Measurements from ENCODE around the gene MEX3A. TPM values are rescaled to one million over a fixed set of nuclear protein-coding genes. Genes with fewer than 3 reads are reported as not detected.
A peak's percentile ranks its signal among the peaks of the same experiment; 100 is the strongest.

Gene MEX3A
- total and polyA plus RNA-seq, 2 experiments from 2014 or later: 18.5 to 38.1 TPM

- TF ChIP-seq, protein P1, sequence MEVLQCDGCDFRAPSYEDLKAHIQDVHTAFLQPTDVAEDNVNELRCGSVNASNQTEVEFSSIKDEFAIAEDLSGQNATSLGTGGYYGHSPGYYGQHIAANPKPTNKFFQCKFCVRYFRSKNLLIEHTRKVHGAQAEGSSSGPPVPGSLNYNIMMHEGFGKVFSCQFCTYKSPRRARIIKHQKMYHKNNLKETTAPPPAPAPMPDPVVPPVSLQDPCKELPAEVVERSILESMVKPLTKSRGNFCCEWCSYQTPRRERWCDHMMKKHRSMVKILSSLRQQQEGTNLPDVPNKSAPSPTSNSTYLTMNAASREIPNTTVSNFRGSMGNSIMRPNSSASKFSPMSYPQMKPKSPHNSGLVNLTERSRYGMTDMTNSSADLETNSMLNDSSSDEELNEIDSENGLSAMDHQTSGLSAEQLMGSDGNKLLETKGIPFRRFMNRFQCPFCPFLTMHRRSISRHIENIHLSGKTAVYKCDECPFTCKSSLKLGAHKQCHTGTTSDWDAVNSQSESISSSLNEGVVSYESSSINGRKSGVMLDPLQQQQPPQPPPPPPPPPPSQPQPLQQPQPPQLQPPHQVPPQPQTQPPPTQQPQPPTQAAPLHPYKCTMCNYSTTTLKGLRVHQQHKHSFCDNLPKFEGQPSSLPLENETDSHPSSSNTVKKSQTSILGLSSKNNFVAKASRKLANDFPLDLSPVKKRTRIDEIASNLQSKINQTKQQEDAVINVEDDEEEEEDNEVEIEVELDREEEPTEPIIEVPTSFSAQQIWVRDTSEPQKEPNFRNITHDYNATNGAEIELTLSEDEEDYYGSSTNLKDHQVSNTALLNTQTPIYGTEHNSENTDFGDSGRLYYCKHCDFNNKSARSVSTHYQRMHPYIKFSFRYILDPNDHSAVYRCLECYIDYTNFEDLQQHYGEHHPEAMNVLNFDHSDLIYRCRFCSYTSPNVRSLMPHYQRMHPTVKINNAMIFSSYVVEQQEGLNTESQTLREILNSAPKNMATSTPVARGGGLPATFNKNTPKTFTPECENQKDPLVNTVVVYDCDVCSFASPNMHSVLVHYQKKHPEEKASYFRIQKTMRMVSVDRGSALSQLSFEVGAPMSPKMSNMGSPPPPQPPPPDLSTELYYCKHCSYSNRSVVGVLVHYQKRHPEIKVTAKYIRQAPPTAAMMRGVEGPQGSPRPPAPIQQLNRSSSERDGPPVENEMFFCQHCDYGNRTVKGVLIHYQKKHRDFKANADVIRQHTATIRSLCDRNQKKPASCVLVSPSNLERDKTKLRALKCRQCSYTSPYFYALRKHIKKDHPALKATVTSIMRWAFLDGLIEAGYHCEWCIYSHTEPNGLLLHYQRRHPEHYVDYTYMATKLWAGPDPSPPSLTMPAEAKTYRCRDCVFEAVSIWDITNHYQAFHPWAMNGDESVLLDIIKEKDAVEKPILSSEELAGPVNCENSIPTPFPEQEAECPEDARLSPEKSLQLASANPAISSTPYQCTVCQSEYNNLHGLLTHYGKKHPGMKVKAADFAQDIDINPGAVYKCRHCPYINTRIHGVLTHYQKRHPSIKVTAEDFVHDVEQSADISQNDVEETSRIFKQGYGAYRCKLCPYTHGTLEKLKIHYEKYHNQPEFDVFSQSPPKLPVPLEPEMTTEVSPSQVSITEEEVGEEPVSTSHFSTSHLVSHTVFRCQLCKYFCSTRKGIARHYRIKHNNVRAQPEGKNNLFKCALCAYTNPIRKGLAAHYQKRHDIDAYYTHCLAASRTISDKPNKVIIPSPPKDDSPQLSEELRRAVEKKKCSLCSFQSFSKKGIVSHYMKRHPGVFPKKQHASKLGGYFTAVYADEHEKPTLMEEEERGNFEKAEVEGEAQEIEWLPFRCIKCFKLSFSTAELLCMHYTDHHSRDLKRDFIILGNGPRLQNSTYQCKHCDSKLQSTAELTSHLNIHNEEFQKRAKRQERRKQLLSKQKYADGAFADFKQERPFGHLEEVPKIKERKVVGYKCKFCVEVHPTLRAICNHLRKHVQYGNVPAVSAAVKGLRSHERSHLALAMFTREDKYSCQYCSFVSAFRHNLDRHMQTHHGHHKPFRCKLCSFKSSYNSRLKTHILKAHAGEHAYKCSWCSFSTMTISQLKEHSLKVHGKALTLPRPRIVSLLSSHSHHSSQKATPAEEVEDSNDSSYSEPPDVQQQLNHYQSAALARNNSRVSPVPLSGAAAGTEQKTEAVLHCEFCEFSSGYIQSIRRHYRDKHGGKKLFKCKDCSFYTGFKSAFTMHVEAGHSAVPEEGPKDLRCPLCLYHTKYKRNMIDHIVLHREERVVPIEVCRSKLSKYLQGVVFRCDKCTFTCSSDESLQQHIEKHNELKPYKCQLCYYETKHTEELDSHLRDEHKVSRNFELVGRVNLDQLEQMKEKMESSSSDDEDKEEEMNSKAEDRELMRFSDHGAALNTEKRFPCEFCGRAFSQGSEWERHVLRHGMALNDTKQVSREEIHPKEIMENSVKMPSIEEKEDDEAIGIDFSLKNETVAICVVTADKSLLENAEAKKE (CRISPR knock-in tag; IDR thresholded peaks at IDR 0.05): no peak
- TF ChIP-seq, protein P2, sequence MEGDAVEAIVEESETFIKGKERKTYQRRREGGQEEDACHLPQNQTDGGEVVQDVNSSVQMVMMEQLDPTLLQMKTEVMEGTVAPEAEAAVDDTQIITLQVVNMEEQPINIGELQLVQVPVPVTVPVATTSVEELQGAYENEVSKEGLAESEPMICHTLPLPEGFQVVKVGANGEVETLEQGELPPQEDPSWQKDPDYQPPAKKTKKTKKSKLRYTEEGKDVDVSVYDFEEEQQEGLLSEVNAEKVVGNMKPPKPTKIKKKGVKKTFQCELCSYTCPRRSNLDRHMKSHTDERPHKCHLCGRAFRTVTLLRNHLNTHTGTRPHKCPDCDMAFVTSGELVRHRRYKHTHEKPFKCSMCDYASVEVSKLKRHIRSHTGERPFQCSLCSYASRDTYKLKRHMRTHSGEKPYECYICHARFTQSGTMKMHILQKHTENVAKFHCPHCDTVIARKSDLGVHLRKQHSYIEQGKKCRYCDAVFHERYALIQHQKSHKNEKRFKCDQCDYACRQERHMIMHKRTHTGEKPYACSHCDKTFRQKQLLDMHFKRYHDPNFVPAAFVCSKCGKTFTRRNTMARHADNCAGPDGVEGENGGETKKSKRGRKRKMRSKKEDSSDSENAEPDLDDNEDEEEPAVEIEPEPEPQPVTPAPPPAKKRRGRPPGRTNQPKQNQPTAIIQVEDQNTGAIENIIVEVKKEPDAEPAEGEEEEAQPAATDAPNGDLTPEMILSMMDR (conservative IDR thresholded peaks at IDR 0.05; ENCODE audit: low read depth in 2 of 2): no peak
Measured at GRCh38 chr1:156081917-156082308, 352 bp downstream of the MEX3A start (continued).

DNA sequence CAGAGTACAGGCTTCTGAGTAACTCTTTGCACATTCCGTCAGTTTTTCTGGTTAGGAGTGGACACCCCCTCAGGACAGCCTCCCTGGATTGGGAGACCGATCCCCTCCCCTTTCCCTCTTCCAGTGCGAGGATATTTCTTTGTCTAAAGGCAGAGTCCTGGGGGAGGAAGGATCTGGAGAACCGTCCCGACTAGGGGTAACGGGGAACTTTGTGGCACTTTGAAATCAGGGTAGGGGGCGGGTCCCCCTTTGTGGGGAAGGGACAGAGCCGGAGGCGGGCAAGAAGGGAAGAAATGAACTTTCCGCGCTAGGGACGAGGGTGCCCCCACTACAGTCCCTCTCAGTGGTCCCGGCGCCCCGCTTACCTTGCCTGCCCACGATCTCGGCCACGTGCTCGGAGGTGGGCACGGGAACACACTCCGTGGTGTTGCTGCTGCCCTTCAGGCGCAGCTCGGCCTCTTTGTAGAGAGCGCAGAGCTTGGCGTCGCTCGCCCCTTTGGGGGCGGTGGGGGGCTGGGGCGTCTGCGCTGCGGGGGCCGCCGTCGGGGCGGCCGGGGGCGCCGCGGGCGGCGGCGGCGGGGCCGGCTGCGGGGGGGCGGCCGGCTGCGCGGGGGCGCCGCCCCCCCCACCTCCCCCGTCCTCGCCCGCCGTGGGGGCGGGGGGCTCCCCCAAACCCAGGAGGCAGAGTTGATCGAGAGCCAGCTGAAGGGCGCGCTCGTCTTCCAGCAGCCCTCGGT, 917 bp downstream of the MEX3A start:
- no peak for ATAC-seq
- peak; percentile 67 for DNase-seq (ENCODE audit: low spot score)
- H3K9me3 Mint-ChIP-seq: peaks cover 3% of the 10 kb centered on the region; the same call in 1 of the 3 replicates
- no peak for TF ChIP-seq STAT1 (IDR thresholded peaks at IDR 0.05; ENCODE audit: unreplicated experiment)
- TF ChIP-seq, protein P3, sequence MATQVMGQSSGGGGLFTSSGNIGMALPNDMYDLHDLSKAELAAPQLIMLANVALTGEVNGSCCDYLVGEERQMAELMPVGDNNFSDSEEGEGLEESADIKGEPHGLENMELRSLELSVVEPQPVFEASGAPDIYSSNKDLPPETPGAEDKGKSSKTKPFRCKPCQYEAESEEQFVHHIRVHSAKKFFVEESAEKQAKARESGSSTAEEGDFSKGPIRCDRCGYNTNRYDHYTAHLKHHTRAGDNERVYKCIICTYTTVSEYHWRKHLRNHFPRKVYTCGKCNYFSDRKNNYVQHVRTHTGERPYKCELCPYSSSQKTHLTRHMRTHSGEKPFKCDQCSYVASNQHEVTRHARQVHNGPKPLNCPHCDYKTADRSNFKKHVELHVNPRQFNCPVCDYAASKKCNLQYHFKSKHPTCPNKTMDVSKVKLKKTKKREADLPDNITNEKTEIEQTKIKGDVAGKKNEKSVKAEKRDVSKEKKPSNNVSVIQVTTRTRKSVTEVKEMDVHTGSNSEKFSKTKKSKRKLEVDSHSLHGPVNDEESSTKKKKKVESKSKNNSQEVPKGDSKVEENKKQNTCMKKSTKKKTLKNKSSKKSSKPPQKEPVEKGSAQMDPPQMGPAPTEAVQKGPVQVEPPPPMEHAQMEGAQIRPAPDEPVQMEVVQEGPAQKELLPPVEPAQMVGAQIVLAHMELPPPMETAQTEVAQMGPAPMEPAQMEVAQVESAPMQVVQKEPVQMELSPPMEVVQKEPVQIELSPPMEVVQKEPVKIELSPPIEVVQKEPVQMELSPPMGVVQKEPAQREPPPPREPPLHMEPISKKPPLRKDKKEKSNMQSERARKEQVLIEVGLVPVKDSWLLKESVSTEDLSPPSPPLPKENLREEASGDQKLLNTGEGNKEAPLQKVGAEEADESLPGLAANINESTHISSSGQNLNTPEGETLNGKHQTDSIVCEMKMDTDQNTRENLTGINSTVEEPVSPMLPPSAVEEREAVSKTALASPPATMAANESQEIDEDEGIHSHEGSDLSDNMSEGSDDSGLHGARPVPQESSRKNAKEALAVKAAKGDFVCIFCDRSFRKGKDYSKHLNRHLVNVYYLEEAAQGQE (IDR thresholded peaks at IDR 0.05; ENCODE audit: unreplicated experiment): no peak
- TF ChIP-seq ZNF331 (CRISPR knock-in tag; IDR thresholded peaks at IDR 0.05; ENCODE audit: low read depth): no peak
- TF ChIP-seq, protein P2 (conservative IDR thresholded peaks at IDR 0.05; ENCODE audit: low read depth in 2 of 2): no peak
- TF ChIP-seq ETS1 (IDR thresholded peaks at IDR 0.05): no peak

More for the DNA sequence above, 917 bp downstream of the MEX3A start:
- Mint-ChIP-seq H3K4me1 (peaks cover 61% of the 10 kb centered on the region), H3K4me3 (peak overlapping the region; percentile 96), H3K36me3 (ENCODE audit: low read depth) (peaks cover 33% of the 10 kb centered on the region), H3K27ac (peak overlapping the region; percentile 96), H3K27me3 (ENCODE audit: insufficient read depth, low read depth, poor library complexity) (peaks cover 24% of the 10 kb centered on the region)
- Histone ChIP-seq H2AFZ (no peak overlapping the region), H4K20me1 (replicated peaks; ENCODE audit: insufficient read depth) (peaks cover 33% of the 10 kb centered on the region), H3K27ac (ENCODE audit: low read depth) (peak overlapping the region; percentile 95), H3K36me3 (ENCODE audit: insufficient read depth) (no peaks in the 10 kb centered on the region; the same call in 1 of the 2 replicates), H3K27me3 (ENCODE audit: insufficient read depth) (no peaks in the 10 kb centered on the region), H3K9me2 (ENCODE audit: insufficient read depth) (no peaks in the 10 kb centered on the region), H3K79me2 (replicated peaks; ENCODE audit: insufficient read depth) (peaks cover 60% of the 10 kb centered on the region), H3K4me2 (peak overlapping the region; percentile 99), H3F3A (replicated peaks; ENCODE audit: low read depth) (peaks cover 50% of the 10 kb centered on the region), H3K4me3 (peak overlapping the region; percentile 99), H3K4me1 (ENCODE audit: insufficient read depth) (peaks cover 65% of the 10 kb centered on the region)
